ENCODE data around the gene ARID1B. TPM values are rescaled to one million over a fixed set of nuclear protein-coding genes. Genes with fewer than 3 reads are reported as not detected.

Gene ARID1B
- total RNA-seq, 1 donor from 2014 or later, result 78.1 TPM

- TF ChIP-seq, protein P1, sequence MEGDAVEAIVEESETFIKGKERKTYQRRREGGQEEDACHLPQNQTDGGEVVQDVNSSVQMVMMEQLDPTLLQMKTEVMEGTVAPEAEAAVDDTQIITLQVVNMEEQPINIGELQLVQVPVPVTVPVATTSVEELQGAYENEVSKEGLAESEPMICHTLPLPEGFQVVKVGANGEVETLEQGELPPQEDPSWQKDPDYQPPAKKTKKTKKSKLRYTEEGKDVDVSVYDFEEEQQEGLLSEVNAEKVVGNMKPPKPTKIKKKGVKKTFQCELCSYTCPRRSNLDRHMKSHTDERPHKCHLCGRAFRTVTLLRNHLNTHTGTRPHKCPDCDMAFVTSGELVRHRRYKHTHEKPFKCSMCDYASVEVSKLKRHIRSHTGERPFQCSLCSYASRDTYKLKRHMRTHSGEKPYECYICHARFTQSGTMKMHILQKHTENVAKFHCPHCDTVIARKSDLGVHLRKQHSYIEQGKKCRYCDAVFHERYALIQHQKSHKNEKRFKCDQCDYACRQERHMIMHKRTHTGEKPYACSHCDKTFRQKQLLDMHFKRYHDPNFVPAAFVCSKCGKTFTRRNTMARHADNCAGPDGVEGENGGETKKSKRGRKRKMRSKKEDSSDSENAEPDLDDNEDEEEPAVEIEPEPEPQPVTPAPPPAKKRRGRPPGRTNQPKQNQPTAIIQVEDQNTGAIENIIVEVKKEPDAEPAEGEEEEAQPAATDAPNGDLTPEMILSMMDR (IDR thresholded peaks at IDR 0.05), result no peak
- no peaks in the 10 kb centered on the region for H3K9me3 Mint-ChIP-seq (ENCODE audit: unreplicated experiment)
- DNase-seq (ENCODE audit: extremely low spot score, unreplicated experiment), result no peak
- H3K27me3 Mint-ChIP-seq (ENCODE audit: unreplicated experiment), result no peaks in the 10 kb centered on the region
- H3K27ac Mint-ChIP-seq (ENCODE audit: unreplicated experiment), result no peak overlapping the region
- no peak overlapping the region for H3K4me3 Mint-ChIP-seq (ENCODE audit: unreplicated experiment)
- H3K36me3 Mint-ChIP-seq (ENCODE audit: unreplicated experiment), result no peaks in the 10 kb centered on the region
- peaks cover 66% of the 10 kb centered on the region for H3K4me1 Mint-ChIP-seq (ENCODE audit: unreplicated experiment)
These were observed 69.8 kb downstream of the ARID1B start for GRCh38 chr6:156846845-156847599.

DNA sequence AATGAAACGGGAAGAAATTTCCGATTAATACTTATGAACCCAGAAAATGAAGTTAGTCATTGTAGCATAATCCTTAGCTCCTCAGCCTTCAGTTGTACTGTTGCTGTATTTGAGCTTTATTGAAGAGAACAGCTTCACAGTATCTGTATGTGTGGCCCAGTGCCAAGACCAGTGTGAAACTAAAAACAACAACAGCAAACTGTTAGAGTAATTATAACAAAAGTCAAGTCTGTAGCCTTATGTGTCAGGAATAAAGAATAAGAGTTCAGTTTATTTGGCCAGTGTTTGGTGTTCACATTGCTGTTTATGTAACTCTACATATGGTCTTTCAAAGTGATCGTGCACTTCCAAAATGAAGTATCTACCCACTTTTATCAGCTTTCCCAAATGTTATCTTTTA lies 70.9 kb downstream of the ARID1B start:
- Mint-ChIP-seq H3K27ac (ENCODE audit: unreplicated experiment) (peak overlapping the region; percentile 59), H3K4me3 (ENCODE audit: unreplicated experiment) (no peak overlapping the region), H3K4me1 (ENCODE audit: unreplicated experiment) (peaks cover 66% of the 10 kb centered on the region)

DNA sequence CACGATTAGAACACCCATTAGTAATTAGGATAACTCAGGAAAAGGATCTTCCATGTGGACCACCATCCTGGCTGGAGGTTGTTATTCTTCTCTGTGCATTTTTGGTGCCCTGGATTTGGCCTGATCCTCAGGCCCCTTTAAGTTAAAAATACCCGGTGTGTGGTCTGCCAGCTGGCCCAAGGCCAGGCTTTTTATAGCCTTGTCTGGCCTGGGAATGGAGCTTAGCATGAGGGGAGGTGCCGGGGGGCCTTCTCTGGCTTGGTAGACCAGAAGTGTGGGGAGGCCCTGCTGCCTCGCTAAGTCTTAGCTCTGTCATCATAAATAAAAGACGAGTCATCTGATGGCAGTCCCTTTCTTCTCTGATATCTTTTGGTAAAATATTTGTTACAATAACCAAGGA lies 71.4 kb downstream of the ARID1B start:
- TF ChIP-seq, protein P1 (IDR thresholded peaks at IDR 0.05), result no peak
- H3K27me3 Mint-ChIP-seq (ENCODE audit: unreplicated experiment), result no peaks in the 10 kb centered on the region
- H3K9me3 Mint-ChIP-seq (ENCODE audit: unreplicated experiment), result no peaks in the 10 kb centered on the region
- peak overlapping the region; percentile 59 for H3K27ac Mint-ChIP-seq (ENCODE audit: unreplicated experiment)
- no peak for DNase-seq (ENCODE audit: extremely low spot score, unreplicated experiment)
- H3K4me1 Mint-ChIP-seq (ENCODE audit: unreplicated experiment), result peaks cover 64% of the 10 kb centered on the region
- no peaks in the 10 kb centered on the region for H3K36me3 Mint-ChIP-seq (ENCODE audit: unreplicated experiment)
- no peak overlapping the region for H3K4me3 Mint-ChIP-seq (ENCODE audit: unreplicated experiment)

More for the DNA sequence above, 70.9 kb downstream of the ARID1B start:
- TF ChIP-seq, protein P1 (IDR thresholded peaks at IDR 0.05), result no peak
- H3K9me3 Mint-ChIP-seq (ENCODE audit: unreplicated experiment), result no peaks in the 10 kb centered on the region
- no peak for DNase-seq (ENCODE audit: extremely low spot score, unreplicated experiment)
- no peaks in the 10 kb centered on the region for H3K36me3 Mint-ChIP-seq (ENCODE audit: unreplicated experiment)
- H3K27me3 Mint-ChIP-seq (ENCODE audit: unreplicated experiment), result no peaks in the 10 kb centered on the region

GRCh38 chr6:156849806-156850205 lies 72.6 kb downstream of the ARID1B start:
- no peak for DNase-seq (ENCODE audit: extremely low spot score, unreplicated experiment)
- Mint-ChIP-seq H3K4me3 (ENCODE audit: unreplicated experiment) (no peak overlapping the region), H3K9me3 (ENCODE audit: unreplicated experiment) (no peaks in the 10 kb centered on the region), H3K36me3 (ENCODE audit: unreplicated experiment) (no peaks in the 10 kb centered on the region), H3K4me1 (ENCODE audit: unreplicated experiment) (peaks cover 51% of the 10 kb centered on the region), H3K27ac (ENCODE audit: unreplicated experiment) (no peak overlapping the region), H3K27me3 (ENCODE audit: unreplicated experiment) (no peaks in the 10 kb centered on the region)
- TF ChIP-seq, protein P1 (IDR thresholded peaks at IDR 0.05), result no peak

DNA sequence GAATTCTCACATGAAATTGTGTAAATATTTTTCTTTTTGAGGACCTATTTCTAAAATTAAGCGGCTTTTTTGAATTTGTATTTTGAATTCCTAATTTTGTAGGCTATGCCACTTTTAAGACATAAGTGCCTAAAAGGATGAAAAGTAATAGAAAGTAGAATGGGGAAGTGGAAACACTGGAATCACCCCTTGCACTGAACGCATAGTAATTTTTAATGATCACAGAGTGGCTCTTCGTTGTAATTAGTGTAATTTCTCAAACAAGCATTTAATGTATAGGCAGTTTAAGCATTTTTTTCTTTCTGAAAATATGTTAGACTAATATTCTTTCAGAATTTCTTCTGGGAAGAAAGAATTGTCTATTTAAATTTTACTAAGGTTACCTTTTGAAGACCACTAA lies 73.2 kb downstream of the ARID1B start:
- Mint-ChIP-seq H3K9me3 (ENCODE audit: unreplicated experiment) (no peaks in the 10 kb centered on the region), H3K27ac (ENCODE audit: unreplicated experiment) (no peak overlapping the region), H3K4me3 (ENCODE audit: unreplicated experiment) (no peak overlapping the region), H3K27me3 (ENCODE audit: unreplicated experiment) (no peaks in the 10 kb centered on the region), H3K36me3 (ENCODE audit: unreplicated experiment) (no peaks in the 10 kb centered on the region), H3K4me1 (ENCODE audit: unreplicated experiment) (peaks cover 45% of the 10 kb centered on the region)
- TF ChIP-seq, protein P1 (IDR thresholded peaks at IDR 0.05), result no peak
- no peak for DNase-seq (ENCODE audit: extremely low spot score, unreplicated experiment)

All from osteocyte (in vitro differentiated cells).